Right lobe of liver (tissue), 6 donors: ENCODE results near the gene DCDC1. TPM values are rescaled to one million over a fixed set of nuclear protein-coding genes. Genes with fewer than 3 reads are reported as not detected.

Experiments used
- ATAC-seq, 4 donors: fragments of 200-7000 bp; cut with Tn5 transposase; one replicate each; pipeline ENCODE4 v1.9.1; 2020; ENCODE audit warnings: mild to moderate bottlenecking in 4 of 4, moderate library complexity in 4 of 4
- DNase-seq, 3 donors: peaks; one replicate each; pipeline ENCODE4 v3.0.0-alpha.2; 2020
- H3K27ac ChIP-seq, 3 donors: fragments of 200-600 bp; one replicate each; pipeline ENCODE4 v1.8.0; 2022
- H3K27me3 ChIP-seq, 2 donors: fragments of 200-600 bp; one replicate each; pipeline ENCODE4 v1.8.0; 2022
- H3K36me3 ChIP-seq, 4 donors: fragments of 200-600 bp; sonication (generic) in 1 of 4; one replicate each; pipeline versions ENCODE4 v1.5.1 to v1.8.0; 2017 to 2022; ENCODE audit warnings: control low read depth in 1 of 4
- H3K4me1 ChIP-seq, 4 donors: fragments of 200-600 bp; sonication (generic) in 1 of 4; one replicate each; pipeline versions ENCODE4 v1.5.1 to v1.8.0; 2017 to 2022; ENCODE audit warnings: control low read depth in 1 of 4
- H3K4me3 ChIP-seq, 3 donors: fragments of 200-600 bp; one replicate each; pipeline ENCODE4 v1.8.0; 2022
- H3K9me3 ChIP-seq, 4 donors: fragments of 200-600 bp; sonication (generic) in 1 of 4; one replicate each; pipeline versions ENCODE4 v1.5.1 to v1.8.0; 2017 to 2022; ENCODE audit warnings: control low read depth in 1 of 4
- CTCF ChIP-seq, 4 donors: fragments of 200-600 bp in 3 of 4; fragments of 450-650 bp in 1 of 4; IDR thresholded peaks; one replicate each; pipeline versions ENCODE4 v1.5.1 to v1.8.0; 2016 to 2022; ENCODE audit warnings: antibody characterized with exemption in 4 of 4, mild to moderate bottlenecking in 2 of 4
- POLR2A ChIP-seq: fragments of 450-650 bp; IDR thresholded peaks from one replicate; pipeline ENCODE4 v1.6.1; 2017; ENCODE audit warnings: antibody characterized with exemption, mild to moderate bottlenecking
- WGBS: methylation state at CpG from one replicate; pipeline ENCODE4 v1.1.6; 2018; ENCODE audit warnings: low coverage, low lambda C conversion rate; ENCODE audit not compliant: insufficient coverage; ENCODE audit errors: missing lambda C conversion rate; 5-methylcytosine and 5-hydroxymethylcytosine counted together
- intact Hi-C, 2 donors: fragments of 100-400 bp; cut with DNase I; formaldehyde crosslinking; loops; one replicate each; pipeline versions ENCODE4 v1.11.2 to v1.14.1; 2022
- total RNA-seq, 6 experiments: library from RNA; depleted of rRNA in 2 of 6; stranded (reverse); fragments of >200 nt in 2 of 6; fragmentation: NEBNext Ultra II Directional in 3 of 6; extraction: Animal tissue kit (Norgen Biotek cat#: 25700) in 3 of 6; gene quantifications; one replicate each; pipeline versions ENCODE4 v1.1.0 to v1.2.4, GENCODE V29; 2016 to 2023
- donor health status: DM: no; HTN: yes; CAD: no.
- donor health status: DM: no; HTN: no; CAD: no.
- donor health status: DM: no; HTN: no; CAD: no.
- donor health status: DM: no; HTN: yes; CAD: no.
- donor health status: DM: no; HTN: yes; CAD: no.

The DCDC1 gene
- total RNA-seq, 6 experiments from 2014 or later = 1.9 to 4.8 (median 2.6) TPM

DNA sequence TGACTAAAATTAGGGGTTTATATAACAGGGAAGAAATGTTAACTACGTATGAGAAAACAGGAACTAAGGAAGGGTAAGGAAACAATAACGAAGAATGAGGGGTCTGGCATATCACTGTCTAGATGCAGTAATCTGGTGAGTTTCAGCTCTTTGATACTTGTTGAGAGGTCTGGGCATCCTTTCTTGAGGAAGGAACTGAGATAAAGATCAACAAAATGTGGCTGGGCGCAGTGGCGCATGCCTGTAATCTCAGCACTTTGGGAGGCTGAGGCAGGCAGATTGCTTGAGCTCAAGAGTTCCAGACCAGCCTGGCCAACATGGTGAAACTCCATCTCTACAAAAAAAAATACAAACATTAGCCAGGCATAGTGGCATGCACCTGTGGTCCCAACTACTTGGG is 2.7 kb downstream of the DCDC1 start:
- H3K4me1 ChIP-seq = peaks cover 0 to 11% (median 0%) of the 10 kb centered on the region in 4 donors
- H3K27ac ChIP-seq = no peak overlapping the region
- no peaks in the 10 kb centered on the region for H3K36me3 ChIP-seq
- ATAC-seq (no peak), DNase-seq (no peak)
- WGBS = 40% methylated on average over 4 of the region's 4 CpGs
- no peak overlapping the region for H3K4me3 ChIP-seq
- intact Hi-C loops = no loop called here
- no peaks in the 10 kb centered on the region for H3K9me3 ChIP-seq
- peaks cover 0 to 4% of the 10 kb centered on the region in 2 donors for H3K27me3 ChIP-seq
- TF ChIP-seq POLR2A (no peak), CTCF (IDR thresholded peaks at IDR 0.05) (no peak)

DNA sequence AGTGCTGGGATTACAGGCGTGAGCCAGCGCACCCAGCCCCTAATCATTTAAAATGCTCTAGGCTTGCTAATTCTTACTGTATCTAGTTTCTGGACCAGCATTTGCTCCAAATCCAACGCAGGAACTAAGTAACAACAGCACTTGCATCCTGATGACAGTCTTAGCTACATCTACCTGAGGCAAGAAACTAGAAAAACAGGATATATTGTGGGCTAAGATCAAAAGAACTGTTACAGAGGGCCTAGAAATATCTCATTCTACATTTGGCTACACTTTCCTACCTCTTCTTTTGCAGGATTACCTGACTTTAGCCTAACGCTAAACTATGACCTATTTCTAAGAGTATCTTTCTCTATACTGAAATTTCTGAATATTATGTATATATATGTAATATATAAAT is 7.8 kb downstream of the DCDC1 start:
- Histone ChIP-seq H3K4me1 (no peaks in the 10 kb centered on the region), H3K27me3 (no peaks in the 10 kb centered on the region), H3K4me3 (no peak overlapping the region), H3K9me3 (no peaks in the 10 kb centered on the region), H3K27ac (no peak overlapping the region), H3K36me3 (no peaks in the 10 kb centered on the region)
- DNase-seq = no peak
- intact Hi-C loops = no loop called here
- no peak for ATAC-seq
- TF ChIP-seq CTCF (IDR thresholded peaks at IDR 0.05) (no peak), POLR2A (no peak)
- 73% methylated on average over 4 of the region's 4 CpGs for WGBS

GRCh38 chr11:31355817-31356216 is 13.7 kb downstream of the DCDC1 start:
- Histone ChIP-seq H3K36me3 (no peaks in the 10 kb centered on the region), H3K4me3 (no peak overlapping the region), H3K27me3 (no peaks in the 10 kb centered on the region), H3K27ac (no peak overlapping the region), H3K4me1 (no peaks in the 10 kb centered on the region), H3K9me3 (no peaks in the 10 kb centered on the region)
- no peak for DNase-seq
- no peak for TF ChIP-seq POLR2A
- TF ChIP-seq CTCF (IDR thresholded peaks at IDR 0.05) = no peak
- 71% methylated on average over 5 of the region's 5 CpGs for WGBS
- no peak for ATAC-seq
- intact Hi-C loops = no loop called here

DNA sequence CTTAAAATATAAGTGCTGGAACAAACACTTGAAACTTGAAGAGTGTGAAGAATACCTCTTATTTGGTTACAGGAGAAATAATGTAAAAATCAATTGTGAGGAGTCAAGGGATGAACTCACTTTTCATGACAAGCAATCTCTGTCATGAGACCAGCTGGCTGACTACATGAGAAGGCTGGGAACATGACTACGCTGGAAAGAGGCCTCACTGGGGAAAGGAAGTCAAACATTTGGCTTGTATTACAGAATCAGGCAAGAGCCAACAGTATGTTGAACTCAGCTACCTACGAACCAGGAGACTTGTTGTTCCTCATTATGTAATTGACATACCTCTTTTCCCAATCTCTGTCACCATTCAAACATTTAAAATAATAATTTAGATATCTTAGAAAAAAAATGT is 14.4 kb downstream of the DCDC1 start:
- H3K36me3 ChIP-seq = no peaks in the 10 kb centered on the region
- DNase-seq (no peak), ATAC-seq (no peak)
- TF ChIP-seq POLR2A (no peak), CTCF (IDR thresholded peaks at IDR 0.05) (no peak)
- H3K9me3 ChIP-seq = no peaks in the 10 kb centered on the region
- WGBS = 34% methylated on average over 2 of the region's 2 CpGs
- no peaks in the 10 kb centered on the region for H3K4me1 ChIP-seq
- H3K27me3 ChIP-seq = no peaks in the 10 kb centered on the region
- H3K27ac ChIP-seq = no peak overlapping the region
- H3K4me3 ChIP-seq = no peak overlapping the region
- intact Hi-C loops = no loop called here

GRCh38 chr11:31351168-31351567 is 18.4 kb downstream of the DCDC1 start:
- no peaks in the 10 kb centered on the region for H3K36me3 ChIP-seq
- no peak overlapping the region for H3K27ac ChIP-seq
- intact Hi-C loops = no loop called here
- no peak overlapping the region for H3K4me3 ChIP-seq
- no peak for ATAC-seq
- H3K4me1 ChIP-seq = no peaks in the 10 kb centered on the region
- H3K27me3 ChIP-seq = no peaks in the 10 kb centered on the region
- H3K9me3 ChIP-seq = no peaks in the 10 kb centered on the region
- DNase-seq = no peak
- no peak for TF ChIP-seq CTCF (IDR thresholded peaks at IDR 0.05)
- TF ChIP-seq POLR2A = no peak
